Measurements from ENCODE around the gene PACRG.

- TF ChIP-seq, protein P1, sequence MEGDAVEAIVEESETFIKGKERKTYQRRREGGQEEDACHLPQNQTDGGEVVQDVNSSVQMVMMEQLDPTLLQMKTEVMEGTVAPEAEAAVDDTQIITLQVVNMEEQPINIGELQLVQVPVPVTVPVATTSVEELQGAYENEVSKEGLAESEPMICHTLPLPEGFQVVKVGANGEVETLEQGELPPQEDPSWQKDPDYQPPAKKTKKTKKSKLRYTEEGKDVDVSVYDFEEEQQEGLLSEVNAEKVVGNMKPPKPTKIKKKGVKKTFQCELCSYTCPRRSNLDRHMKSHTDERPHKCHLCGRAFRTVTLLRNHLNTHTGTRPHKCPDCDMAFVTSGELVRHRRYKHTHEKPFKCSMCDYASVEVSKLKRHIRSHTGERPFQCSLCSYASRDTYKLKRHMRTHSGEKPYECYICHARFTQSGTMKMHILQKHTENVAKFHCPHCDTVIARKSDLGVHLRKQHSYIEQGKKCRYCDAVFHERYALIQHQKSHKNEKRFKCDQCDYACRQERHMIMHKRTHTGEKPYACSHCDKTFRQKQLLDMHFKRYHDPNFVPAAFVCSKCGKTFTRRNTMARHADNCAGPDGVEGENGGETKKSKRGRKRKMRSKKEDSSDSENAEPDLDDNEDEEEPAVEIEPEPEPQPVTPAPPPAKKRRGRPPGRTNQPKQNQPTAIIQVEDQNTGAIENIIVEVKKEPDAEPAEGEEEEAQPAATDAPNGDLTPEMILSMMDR (IDR thresholded peaks at IDR 0.05 in 4 of 5, conservative IDR thresholded peaks at IDR 0.05 in 1 of 5) = no peak
- TF ChIP-seq POLR2A (IDR thresholded peaks at IDR 0.05) = no peak
Measured at GRCh38 chr6:162845972-162846371, 118.2 kb downstream of the PACRG start.

Data from gastrocnemius medialis (tissue), 4 donors.